Uterus (tissue), 4 donors: ENCODE data around the gene ZPBP. TPM values are rescaled to one million over a fixed set of nuclear protein-coding genes. Genes with fewer than 3 reads are reported as not detected.

Experiments
- DNase-seq, 2 donors: peaks; one replicate each; pipeline ENCODE4 v3.0.0-alpha.2; 2019 to 2020
- H3K27ac ChIP-seq, 2 donors: fragments of 200-600 bp; sonication (generic); 1 replicate in 1 of 2; 2 replicates in 1 of 2; pipeline ENCODE4 v1.5.1; 2016 to 2018
- H3K27me3 ChIP-seq, 2 donors: fragments of 200-600 bp; sonication (generic); one replicate each; pipeline ENCODE4 v1.5.1; 2018 to 2019; ENCODE audit warnings: control low read depth in 1 of 2
- H3K36me3 ChIP-seq, 2 donors: fragments of 200-600 bp; sonication (generic); one replicate each; pipeline ENCODE4 v1.5.1; 2019; ENCODE audit warnings: control low read depth in 1 of 2
- H3K4me1 ChIP-seq, 2 donors: fragments of 200-600 bp; sonication (generic); one replicate each; pipeline ENCODE4 v1.5.1; 2018 to 2019; ENCODE audit warnings: control low read depth in 1 of 2
- H3K4me3 ChIP-seq, 2 donors: fragments of 200-600 bp; sonication (generic); 1 replicate in 1 of 2; 2 replicates in 1 of 2; pipeline ENCODE4 v1.5.1; 2018 to 2019; ENCODE audit warnings: mild to moderate bottlenecking in 1 of 2
- H3K9me3 ChIP-seq, 2 donors: fragments of 200-600 bp; sonication (generic); one replicate each; pipeline ENCODE4 v1.5.1; 2019; ENCODE audit warnings: control low read depth in 1 of 2
- CTCF ChIP-seq, 4 experiments: fragments of 200-600 bp in 2 of 4; fragments of 450-650 bp in 2 of 4; sonication (generic) in 2 of 4; IDR thresholded peaks; one replicate each; pipeline ENCODE4 v1.5.1; 2016 to 2019; ENCODE audit warnings: antibody characterized with exemption in 4 of 4, mild to moderate bottlenecking in 2 of 4, moderate library complexity in 1 of 4
- POLR2A ChIP-seq, 2 donors: fragments of 450-650 bp; IDR thresholded peaks; one replicate each; pipeline ENCODE4 v1.6.1; 2016; ENCODE audit warnings: antibody characterized with exemption in 2 of 2, mild to moderate bottlenecking in 1 of 2, moderate library complexity in 1 of 2
- intact Hi-C: fragments of 100-400 bp; cut with DNase I; formaldehyde crosslinking; loops from one replicate; pipeline ENCODE4 v1.15.1; 2023; ENCODE audit warnings: low total_unique reads
- total RNA-seq, 4 donors: library from RNA; depleted of rRNA in 3 of 4; stranded (reverse); fragments of >200 nt in 3 of 4; gene quantifications; one replicate each; pipeline versions ENCODE4 v1.1.0 to v1.2.4, GENCODE V29; 2014 to 2023
- donor health status: DM: yes; HTN: yes; CAD: no.

ZPBP gene
- total RNA-seq, 4 donors from 2014 or later = 0.62 TPM; not detected in 3

- no peaks in the 10 kb centered on the region for H3K9me3 ChIP-seq
- intact Hi-C loops = no loop called here
- H3K27ac ChIP-seq = no peak overlapping the region
- TF ChIP-seq POLR2A (IDR thresholded peaks at IDR 0.05) (no peak), CTCF (IDR thresholded peaks at IDR 0.05) (no peak)
- no peaks in the 10 kb centered on the region for H3K27me3 ChIP-seq
- H3K36me3 ChIP-seq = no peaks in the 10 kb centered on the region
- DNase-seq = no peak
- H3K4me3 ChIP-seq = no peak overlapping the region
- no peaks in the 10 kb centered on the region for H3K4me1 ChIP-seq
Observed at GRCh38 chr7:50101873-50102272, 8.8 kb upstream of the ZPBP start.

DNA sequence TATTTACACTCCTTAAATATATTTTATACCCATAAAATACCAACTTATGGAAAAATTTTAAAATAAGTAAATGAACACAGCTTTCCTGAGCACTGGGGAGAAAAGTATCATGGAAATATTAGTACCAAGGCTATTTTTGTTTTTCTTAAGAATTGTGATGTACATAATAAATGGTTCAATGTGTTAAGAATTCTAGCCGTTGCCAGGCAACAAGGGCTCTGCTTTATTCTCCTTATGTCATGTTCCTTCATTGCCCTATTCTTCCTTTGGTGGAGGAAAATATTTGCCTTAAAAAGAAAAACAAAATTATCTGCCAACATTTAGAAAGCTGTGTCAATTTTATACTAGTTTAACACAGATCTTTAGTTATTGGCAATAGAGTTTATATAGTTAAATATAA, 2.6 kb upstream of the ZPBP start:
- Histone ChIP-seq H3K27ac (no peak overlapping the region), H3K9me3 (no peaks in the 10 kb centered on the region), H3K27me3 (no peaks in the 10 kb centered on the region), H3K4me3 (no peak overlapping the region), H3K36me3 (no peaks in the 10 kb centered on the region), H3K4me1 (no peaks in the 10 kb centered on the region)
- no peak for TF ChIP-seq POLR2A (IDR thresholded peaks at IDR 0.05)
- no peak for TF ChIP-seq CTCF (IDR thresholded peaks at IDR 0.05)
- DNase-seq = no peak
- intact Hi-C loops = no loop called here

- H3K4me1 ChIP-seq = no peaks in the 10 kb centered on the region
- H3K27me3 ChIP-seq = no peaks in the 10 kb centered on the region
- TF ChIP-seq CTCF (IDR thresholded peaks at IDR 0.05) (no peak), POLR2A (IDR thresholded peaks at IDR 0.05) (no peak)
- H3K27ac ChIP-seq = no peak overlapping the region
- no peaks in the 10 kb centered on the region for H3K36me3 ChIP-seq
- no peak overlapping the region for H3K4me3 ChIP-seq
- DNase-seq = no peak
- no peaks in the 10 kb centered on the region for H3K9me3 ChIP-seq
- intact Hi-C loops = no loop called here
Observed at GRCh38 chr7:50088463-50089129, 4.5 kb downstream of the ZPBP start.

- no peaks in the 10 kb centered on the region for H3K36me3 ChIP-seq
- no peak overlapping the region for H3K4me3 ChIP-seq
- DNase-seq = no peak
- no peak overlapping the region for H3K27ac ChIP-seq
- TF ChIP-seq POLR2A (IDR thresholded peaks at IDR 0.05) (no peak), CTCF (IDR thresholded peaks at IDR 0.05) (no peak)
- intact Hi-C loops = no loop called here
- no peaks in the 10 kb centered on the region for H3K4me1 ChIP-seq
- H3K9me3 ChIP-seq = no peaks in the 10 kb centered on the region
- no peaks in the 10 kb centered on the region for H3K27me3 ChIP-seq
Observed at GRCh38 chr7:50085344-50085743, 7.7 kb downstream of the ZPBP start.

DNA sequence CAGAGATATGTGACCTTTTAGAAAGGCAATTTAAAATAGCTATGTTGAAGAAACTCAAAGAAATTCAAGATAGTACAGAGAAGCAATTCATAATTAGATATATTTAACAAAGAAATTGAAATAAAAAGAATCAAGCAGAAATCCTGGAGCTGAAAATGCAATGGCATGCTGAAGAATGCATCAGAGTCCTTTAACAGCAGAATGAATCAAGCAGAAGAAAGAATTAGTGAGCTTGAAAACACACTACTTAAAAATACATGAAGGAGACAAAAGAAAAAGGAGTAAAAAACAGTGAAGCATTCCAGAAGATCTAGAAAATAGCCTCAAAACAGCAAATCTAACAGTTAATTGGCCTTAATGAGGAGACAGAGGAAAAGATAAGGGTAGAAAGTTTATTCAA, 20.0 kb downstream of the ZPBP start:
- no peak for TF ChIP-seq CTCF (IDR thresholded peaks at IDR 0.05)
- no peaks in the 10 kb centered on the region for H3K36me3 ChIP-seq
- intact Hi-C loops = no loop called here
- H3K9me3 ChIP-seq = peaks cover 0 to 12% of the 10 kb centered on the region in 2 donors
- no peak for DNase-seq
- no peaks in the 10 kb centered on the region for H3K27me3 ChIP-seq
- H3K4me3 ChIP-seq = no peak overlapping the region
- H3K27ac ChIP-seq = no peak overlapping the region
- no peaks in the 10 kb centered on the region for H3K4me1 ChIP-seq
